Panc1 (cell line): ENCODE data around the gene CELF2. TPM values are rescaled to one million over a fixed set of nuclear protein-coding genes. Genes with fewer than 3 reads are reported as not detected.

Experiments
- ATAC-seq: fragments of 200-7000 bp; cut with Tn5 transposase; 2 replicates; pipeline ENCODE4 v1.9.1; 2020; ENCODE audit warnings: mild to moderate bottlenecking, moderate library complexity
- BruUV-seq: library from RNA; stranded (reverse); fragments of 400-500 nt; replicated peaks from 2 replicates; lab custom pipeline; 2021; lab: Mats Ljungman, UMichigan
- CTCF ChIA-PET: fragments of 300-600 bp; sonication (Branson Sonifier 250); formaldehyde crosslinking; loops from one replicate; lab custom pipeline; 2022; ENCODE audit warnings: antibody characterized with exemption; lab: Charles Lee
- POLR2A ChIA-PET: fragments of 300-600 bp; sonication (Branson Sonifier 250); formaldehyde crosslinking; loops from one replicate; lab custom pipeline; 2022; ENCODE audit warnings: antibody characterized with exemption; lab: Charles Lee
- DNase-seq: peaks from one replicate; pipeline ENCODE4 v3.0.0-alpha.2; 2010; ENCODE audit warnings: low read depth, low spot score
- H3K27ac ChIP-seq: 2 replicates; pipeline ENCODE4 v1.5.1; 2011; ENCODE audit warnings: mild to moderate bottlenecking, low read length, inconsistent platforms
- H3K27me3 ChIP-seq: fragments of 200-500 bp; sonication (Bioruptor generic); 2 replicates; pipeline ENCODE4 v1.6.0; 2014; ENCODE audit warnings: low read length, inconsistent platforms; ENCODE audit not compliant: control insufficient read depth, insufficient read depth
- H3K36me3 ChIP-seq: fragments of 200-500 bp; sonication (Bioruptor generic); 2 replicates; pipeline ENCODE4 v1.5.1; 2014; ENCODE audit warnings: inconsistent platforms, mild to moderate bottlenecking, low read length, moderate library complexity; ENCODE audit not compliant: control insufficient read depth, insufficient read depth
- H3K4me1 ChIP-seq: 2 replicates; pipeline ENCODE4 v1.5.1; 2011; ENCODE audit warnings: inconsistent platforms, mild to moderate bottlenecking, low read length, moderate library complexity; ENCODE audit not compliant: control insufficient read depth, insufficient read depth
- H3K4me3 ChIP-seq, 2 experiments: 2 replicates each; pipeline ENCODE4 v1.5.1; 2011 to 2012; ENCODE audit warnings: low read depth in 2 of 2, low read length in 2 of 2, mild to moderate bottlenecking in 2 of 2, inconsistent platforms in 1 of 2, moderate library complexity in 1 of 2
- H3K9me3 ChIP-seq: fragments of 200-500 bp; sonication (Bioruptor generic); 2 replicates; pipeline ENCODE4 v1.5.1; 2014; ENCODE audit warnings: low read depth, mild to moderate bottlenecking, inconsistent platforms, low read length, moderate library complexity; ENCODE audit not compliant: control insufficient read depth, insufficient read depth
- CTCF ChIP-seq: fragments of 450-650 bp; IDR thresholded peaks from 2 replicates; pipeline ENCODE4 v1.5.1; 2017; ENCODE audit warnings: mild to moderate bottlenecking
- POLR2AphosphoS5 ChIP-seq: IDR thresholded peaks from 2 replicates; pipeline ENCODE4 v1.6.1; 2012; ENCODE audit warnings: mild to moderate bottlenecking, low read depth, low read length, moderate library complexity
- SIN3A ChIP-seq: IDR thresholded peaks from 2 replicates; pipeline ENCODE4 v1.6.1; 2012; ENCODE audit warnings: low read depth, mild to moderate bottlenecking, low read length, moderate library complexity, borderline replicate concordance; ENCODE audit not compliant: insufficient read depth
- TCF7L2 ChIP-seq: IDR thresholded peaks from 2 replicates; pipeline ENCODE4 v1.6.1; 2011; ENCODE audit warnings: mild to moderate bottlenecking, low read depth, low read length, inconsistent platforms
- in situ Hi-C: cut with HindIII; loops from 2 replicates; pipeline ENCODE4 v1.10.0; 2016; ENCODE audit warnings: low sequenced_read_pairs, low pct_unique_long_range_greater_than_20kb
- intact Hi-C: fragments of 100-400 bp; cut with micrococcal nuclease; formaldehyde crosslinking; loops from one replicate; pipeline ENCODE4 v1.10.0; 2022; ENCODE audit not compliant: unreplicated experiment
- total RNA-seq: library from RNA; stranded (reverse); gene quantifications from one replicate; pipeline ENCODE4 v1.2.1, GENCODE V29; 2021; ENCODE audit not compliant: unreplicated experiment
- TF ChIP-seq, protein P1 (sequence below), 2 experiments: IDR thresholded peaks; 2 replicates each; pipeline ENCODE4 v1.6.1; 2011 to 2012; ENCODE audit warnings: low read depth in 2 of 2, control low read depth in 1 of 2, low read length in 1 of 2, mild to moderate bottlenecking in 1 of 2, moderate library complexity in 1 of 2; ENCODE audit not compliant: insufficient read depth in 1 of 2

Gene CELF2
- total RNA-seq, 1 experiment from 2014 or later: 0.44 TPM

- Histone ChIP-seq H3K9me3 (no peaks in the 10 kb centered on the region), H3K4me3 (no peak overlapping the region), H3K27ac (no peak overlapping the region), H3K27me3 (no peaks in the 10 kb centered on the region), H3K36me3 (no peaks in the 10 kb centered on the region), H3K4me1 (no peaks in the 10 kb centered on the region)
- no peak for DNase-seq
- ChIA-PET CTCF (no interaction called here), POLR2A (no interaction called here)
- intact Hi-C loops (no loop called here), in situ Hi-C loops (no loop called here)
- no peak for ATAC-seq
- no TSS peak for BruUV-seq
- TF ChIP-seq SIN3A: no peak
- TF ChIP-seq TCF7L2: no peak
- TF ChIP-seq CTCF: no peak
- TF ChIP-seq, protein P1, sequence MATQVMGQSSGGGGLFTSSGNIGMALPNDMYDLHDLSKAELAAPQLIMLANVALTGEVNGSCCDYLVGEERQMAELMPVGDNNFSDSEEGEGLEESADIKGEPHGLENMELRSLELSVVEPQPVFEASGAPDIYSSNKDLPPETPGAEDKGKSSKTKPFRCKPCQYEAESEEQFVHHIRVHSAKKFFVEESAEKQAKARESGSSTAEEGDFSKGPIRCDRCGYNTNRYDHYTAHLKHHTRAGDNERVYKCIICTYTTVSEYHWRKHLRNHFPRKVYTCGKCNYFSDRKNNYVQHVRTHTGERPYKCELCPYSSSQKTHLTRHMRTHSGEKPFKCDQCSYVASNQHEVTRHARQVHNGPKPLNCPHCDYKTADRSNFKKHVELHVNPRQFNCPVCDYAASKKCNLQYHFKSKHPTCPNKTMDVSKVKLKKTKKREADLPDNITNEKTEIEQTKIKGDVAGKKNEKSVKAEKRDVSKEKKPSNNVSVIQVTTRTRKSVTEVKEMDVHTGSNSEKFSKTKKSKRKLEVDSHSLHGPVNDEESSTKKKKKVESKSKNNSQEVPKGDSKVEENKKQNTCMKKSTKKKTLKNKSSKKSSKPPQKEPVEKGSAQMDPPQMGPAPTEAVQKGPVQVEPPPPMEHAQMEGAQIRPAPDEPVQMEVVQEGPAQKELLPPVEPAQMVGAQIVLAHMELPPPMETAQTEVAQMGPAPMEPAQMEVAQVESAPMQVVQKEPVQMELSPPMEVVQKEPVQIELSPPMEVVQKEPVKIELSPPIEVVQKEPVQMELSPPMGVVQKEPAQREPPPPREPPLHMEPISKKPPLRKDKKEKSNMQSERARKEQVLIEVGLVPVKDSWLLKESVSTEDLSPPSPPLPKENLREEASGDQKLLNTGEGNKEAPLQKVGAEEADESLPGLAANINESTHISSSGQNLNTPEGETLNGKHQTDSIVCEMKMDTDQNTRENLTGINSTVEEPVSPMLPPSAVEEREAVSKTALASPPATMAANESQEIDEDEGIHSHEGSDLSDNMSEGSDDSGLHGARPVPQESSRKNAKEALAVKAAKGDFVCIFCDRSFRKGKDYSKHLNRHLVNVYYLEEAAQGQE (IDR thresholded peaks at IDR 0.05; ENCODE audit: insufficient read depth in 1 of 2, low read depth in 2 of 2, low read length in 1 of 2): no peak
- no peak for TF ChIP-seq POLR2AphosphoS5
Measured at GRCh38 chr10:11206676-11207559, 189.2 kb downstream of the CELF2 start.

DNA sequence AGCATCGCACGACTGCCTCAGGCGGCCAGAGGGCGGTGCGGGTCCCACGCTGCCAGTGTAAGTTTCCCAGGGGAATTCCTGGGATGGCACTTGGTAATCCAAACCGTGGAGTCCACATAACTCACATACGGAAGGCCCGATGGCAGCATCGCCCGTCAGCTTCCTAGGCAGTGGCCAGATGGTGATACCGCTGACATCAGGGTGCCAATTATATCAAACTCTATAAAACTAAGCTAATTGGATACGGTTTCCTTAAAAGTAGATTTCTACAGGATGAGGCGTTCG lies 189.8 kb downstream of the CELF2 start:
- CTCF ChIA-PET: no interaction called here
- in situ Hi-C loops: no loop called here
- POLR2A ChIA-PET: no interaction called here
- TF ChIP-seq POLR2AphosphoS5 (no peak), SIN3A (no peak), TCF7L2 (no peak), CTCF (no peak)
- TF ChIP-seq, protein P1 (IDR thresholded peaks at IDR 0.05; ENCODE audit: insufficient read depth in 1 of 2, low read depth in 2 of 2, low read length in 1 of 2): no peak
- no TSS peak for BruUV-seq
- intact Hi-C loops: no loop called here
- Histone ChIP-seq H3K36me3 (no peaks in the 10 kb centered on the region), H3K27ac (no peak overlapping the region), H3K4me1 (no peaks in the 10 kb centered on the region), H3K27me3 (no peaks in the 10 kb centered on the region), H3K4me3 (no peak overlapping the region), H3K9me3 (no peaks in the 10 kb centered on the region)
- ATAC-seq: no peak
- no peak for DNase-seq
